CD4-positive, alpha-beta T cell treated with Interferon alpha-2 for 1 hour (primary cell): ENCODE data around the gene EDNRA.

Source experiments
- DNase-seq, 2 donors: peaks; one replicate each; pipeline ENCODE4 v3.0.0-alpha.2; 2020 to 2022

Gene EDNRA

GRCh38 chr4:147590249-147590920 is 109.5 kb downstream of the EDNRA start:
- DNase-seq: peak in 1 of 2 donors; percentile 43

GRCh38 chr4:147591106-147591505 is 110.2 kb downstream of the EDNRA start:
- no peak for DNase-seq

GRCh38 chr4:147594107-147594506 is 113.2 kb downstream of the EDNRA start:
- DNase-seq: no peak
